ENCODE results near the gene COL6A3.

DNA sequence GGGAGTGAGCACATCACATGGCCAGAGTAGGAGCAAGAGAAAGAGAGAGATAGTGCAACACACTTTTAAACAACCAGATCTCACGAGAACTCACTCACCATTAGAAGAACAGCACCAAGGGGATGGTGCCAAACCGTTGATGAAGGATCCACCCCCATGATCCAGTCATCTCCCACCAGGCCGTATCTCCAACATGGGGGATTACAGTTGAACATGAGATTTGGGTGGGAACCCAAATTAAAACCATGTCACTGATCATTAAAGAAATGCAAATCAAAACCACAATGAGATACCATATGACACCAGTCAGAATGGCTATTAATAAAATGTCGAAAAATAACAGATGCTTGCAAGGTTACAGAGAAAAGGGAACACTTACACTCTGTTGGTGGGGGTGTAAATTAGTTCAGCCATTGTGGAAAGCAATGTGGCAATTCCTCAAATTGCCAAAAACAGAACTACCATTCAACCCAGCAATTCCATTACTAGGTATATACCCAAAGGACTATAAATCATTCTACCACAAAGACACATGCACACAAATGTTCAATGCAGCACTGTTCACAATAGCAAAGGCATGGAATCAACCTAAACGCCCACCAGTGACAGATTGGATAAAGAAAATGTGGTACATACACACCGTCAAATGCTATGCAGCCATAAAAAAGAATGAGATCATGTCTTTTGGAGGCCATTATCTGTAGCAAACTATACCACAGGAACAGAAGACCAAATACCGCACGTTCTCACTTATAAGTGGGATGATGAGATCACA lies 137.1 kb downstream of the COL6A3 start:
- TF ChIP-seq, protein P1, sequence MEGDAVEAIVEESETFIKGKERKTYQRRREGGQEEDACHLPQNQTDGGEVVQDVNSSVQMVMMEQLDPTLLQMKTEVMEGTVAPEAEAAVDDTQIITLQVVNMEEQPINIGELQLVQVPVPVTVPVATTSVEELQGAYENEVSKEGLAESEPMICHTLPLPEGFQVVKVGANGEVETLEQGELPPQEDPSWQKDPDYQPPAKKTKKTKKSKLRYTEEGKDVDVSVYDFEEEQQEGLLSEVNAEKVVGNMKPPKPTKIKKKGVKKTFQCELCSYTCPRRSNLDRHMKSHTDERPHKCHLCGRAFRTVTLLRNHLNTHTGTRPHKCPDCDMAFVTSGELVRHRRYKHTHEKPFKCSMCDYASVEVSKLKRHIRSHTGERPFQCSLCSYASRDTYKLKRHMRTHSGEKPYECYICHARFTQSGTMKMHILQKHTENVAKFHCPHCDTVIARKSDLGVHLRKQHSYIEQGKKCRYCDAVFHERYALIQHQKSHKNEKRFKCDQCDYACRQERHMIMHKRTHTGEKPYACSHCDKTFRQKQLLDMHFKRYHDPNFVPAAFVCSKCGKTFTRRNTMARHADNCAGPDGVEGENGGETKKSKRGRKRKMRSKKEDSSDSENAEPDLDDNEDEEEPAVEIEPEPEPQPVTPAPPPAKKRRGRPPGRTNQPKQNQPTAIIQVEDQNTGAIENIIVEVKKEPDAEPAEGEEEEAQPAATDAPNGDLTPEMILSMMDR (IDR thresholded peaks at IDR 0.05; ENCODE audit: low read depth, low read length, poor library complexity, severe bottlenecking), result no peak
- no peak for TF ChIP-seq EZH2phosphoT487 (IDR thresholded peaks at IDR 0.05; ENCODE audit: borderline replicate concordance, low read length)

All from DOHH2 (cell line).